Motor neuron (in vitro differentiated cells): Measurements from ENCODE around the gene THSD7B. TPM values are rescaled to one million over a fixed set of nuclear protein-coding genes. Genes with fewer than 3 reads are reported as not detected.

ENCODE experiments used
- ATAC-seq, 8 experiments: fragments of 200-7000 bp; cut with Tn5 transposase; replicated peaks in 6 of 8; 2 replicates each; pipeline ENCODE4 v1.8.0; 2021; ENCODE audit warnings: mild to moderate bottlenecking in 8 of 8, moderate library complexity in 8 of 8
- H3K27ac ChIP-seq, 2 donors: fragments of 250-450 bp; sonication (Bioruptor Pico); 2 replicates each; pipeline ENCODE4 v1.9.0; 2021; ENCODE audit warnings: antibody characterized with exemption in 2 of 2, mild to moderate bottlenecking in 2 of 2, moderate library complexity in 1 of 2
- H3K4me1 ChIP-seq, 2 donors: fragments of 250-450 bp; sonication (Bioruptor Pico); replicated peaks in 1 of 2; 2 replicates each; pipeline ENCODE4 v1.6.1; 2021; ENCODE audit warnings: antibody characterized with exemption in 2 of 2, mild to moderate bottlenecking in 2 of 2, moderate library complexity in 1 of 2
- H3K4me3 ChIP-seq, 5 donors: fragments of 250-450 bp; sonication (Bioruptor Pico); 2 replicates each; pipeline ENCODE4 v1.9.0; 2021; ENCODE audit warnings: antibody characterized with exemption in 5 of 5, mild to moderate bottlenecking in 5 of 5, moderate library complexity in 4 of 5
- WGBS, 10 experiments: fragments of 450-650 bp; shearing (Covaris generic); methylation state at CpG; one replicate each; pipeline ENCODE4 v1.0.0; 2022; 5-methylcytosine and 5-hydroxymethylcytosine counted together
- in situ Hi-C, 9 experiments: fragments of 400-800 bp; cut with MboI; loops; one replicate each; pipeline ENCODE4 v1.15.0; 2021; ENCODE audit warnings: low sequenced_read_pairs in 9 of 9, low pct_unique_long_range_greater_than_20kb in 2 of 9; ENCODE audit not compliant: unreplicated experiment in 9 of 9
- total RNA-seq, 8 experiments: library from RNA; unstranded; fragments of 300-600 nt; gene quantifications; 2 replicates each; pipeline versions ENCODE4 v1.2.3 to v1.2.4, GENCODE V29; 2022

THSD7B gene
- total RNA-seq, 8 experiments from 2014 or later, result 0.13 to 1.4 (median 0.31) TPM

- Histone ChIP-seq H3K4me1 (no peaks in the 10 kb centered on the region), H3K4me3 (no peak overlapping the region), H3K27ac (no peak overlapping the region)
- 5 to 100% (median 78%) methylated on average over 1 to 4 of the region's 4 CpGs; no CpG with 5 or more reads in 1 of the 10 experiments for WGBS, 10 experiments
- in situ Hi-C loops, result no loop called here
- peak in 1 of 8 experiments; percentile 36 for ATAC-seq
These were observed 219.7 kb downstream of the THSD7B start for GRCh38 chr2:136985044-136985443.

GRCh38 chr2:136986605-136987221, 221.4 kb downstream of the THSD7B start:
- Histone ChIP-seq H3K27ac (no peak overlapping the region), H3K4me3 (no peak overlapping the region), H3K4me1 (no peaks in the 10 kb centered on the region)
- in situ Hi-C loops, result no loop called here
- 13 to 98% (median 86%) methylated on average over 1 to 5 of the region's 5 CpGs; no CpG with 5 or more reads in 1 of the 10 experiments for WGBS, 10 experiments
- no peak for ATAC-seq

- no peak overlapping the region for H3K27ac ChIP-seq
- no peaks in the 10 kb centered on the region for H3K4me1 ChIP-seq
- in situ Hi-C loops, result no loop called here
- no peak for ATAC-seq
- no peak overlapping the region for H3K4me3 ChIP-seq
- 0 to 100% (median 53%) methylated on average over 1 to 4 of the region's 4 CpGs for WGBS, 10 experiments
These were observed 225.0 kb downstream of the THSD7B start for GRCh38 chr2:136990316-136990715.

GRCh38 chr2:136994793-136995192, 229.4 kb downstream of the THSD7B start:
- 0 to 100% (median 55%) methylated on average over 1 of the region's 1 CpG for WGBS, 10 experiments
- Histone ChIP-seq H3K27ac (no peak overlapping the region), H3K4me1 (peaks cover 0 to 4% of the 10 kb centered on the region in 2 donors), H3K4me3 (no peak overlapping the region)
- ATAC-seq, result no peak
- in situ Hi-C loops, result no loop called here

- H3K27ac ChIP-seq, result no peak overlapping the region
- H3K4me1 ChIP-seq, result peaks cover 0 to 4% of the 10 kb centered on the region in 2 donors
- in situ Hi-C loops, result no loop called here
- peak in 5 of 8 experiments; percentile 72 to 91 (median 83) for ATAC-seq
- no peak overlapping the region for H3K4me3 ChIP-seq
- WGBS, 10 experiments, result 100% methylated on average over 1 of the region's 1 CpG; no CpG with 5 or more reads in 7 of the 10 experiments
These were observed 232.2 kb downstream of the THSD7B start for GRCh38 chr2:136997557-136997956.

- no peak for ATAC-seq
- in situ Hi-C loops, result no loop called here
- WGBS, 10 experiments, result 0 to 100% (median 43%) methylated on average over 1 to 2 of the region's 2 CpGs; no CpG with 5 or more reads in 1 of the 10 experiments
- Histone ChIP-seq H3K4me1 (peaks cover 0 to 4% of the 10 kb centered on the region in 2 donors), H3K27ac (no peak overlapping the region), H3K4me3 (no peak overlapping the region)
These were observed 235.5 kb downstream of the THSD7B start for GRCh38 chr2:137000811-137001210.

- H3K4me3 ChIP-seq, result no peak overlapping the region
- no peak overlapping the region for H3K27ac ChIP-seq
- WGBS, 10 experiments, result 0 to 100% (median 70%) methylated on average over 1 of the region's 1 CpG
- H3K4me1 ChIP-seq, result no peaks in the 10 kb centered on the region
- no peak for ATAC-seq
- in situ Hi-C loops, result no loop called here
These were observed 237.6 kb downstream of the THSD7B start for GRCh38 chr2:137002896-137003295.

- ATAC-seq, result no peak
- in situ Hi-C loops, result no loop called here
- 35 to 100% (median 91%) methylated on average over 1 to 2 of the region's 2 CpGs; no CpG with 5 or more reads in 2 of the 10 experiments for WGBS, 10 experiments
These were observed 239.9 kb downstream of the THSD7B start for GRCh38 chr2:137005210-137005609.

GRCh38 chr2:137007938-137008337, 242.6 kb downstream of the THSD7B start:
- no peaks in the 10 kb centered on the region for H3K4me1 ChIP-seq
- no peak for ATAC-seq
- no peak overlapping the region for H3K27ac ChIP-seq
- no peak overlapping the region for H3K4me3 ChIP-seq
- in situ Hi-C loops, result no loop called here

More at GRCh38 chr2:137005210-137005609, 239.9 kb downstream of the THSD7B start:
- Histone ChIP-seq H3K4me3 (no peak overlapping the region), H3K27ac (no peak overlapping the region), H3K4me1 (no peaks in the 10 kb centered on the region)

GRCh38 chr2:137009953-137010352, 244.6 kb downstream of the THSD7B start:
- no peak for ATAC-seq
- Histone ChIP-seq H3K27ac (no peak overlapping the region), H3K4me3 (no peak overlapping the region), H3K4me1 (no peaks in the 10 kb centered on the region)
- in situ Hi-C loops, result no loop called here
- 0 to 100% (median 52%) methylated on average over 1 to 2 of the region's 2 CpGs; no CpG with 5 or more reads in 2 of the 10 experiments for WGBS, 10 experiments

GRCh38 chr2:137020452-137021196, 255.3 kb downstream of the THSD7B start:
- in situ Hi-C loops, result no loop called here
- WGBS, 10 experiments, result 0 to 80% (median 34%) methylated on average over 1 to 8 of the region's 11 CpGs
- H3K4me3 ChIP-seq, result no peak overlapping the region
- peaks cover 11 to 17% of the 10 kb centered on the region in 2 donors for H3K4me1 ChIP-seq
- peak in 5 of 8 experiments; percentile 53 to 74 (median 60) for ATAC-seq
- H3K27ac ChIP-seq, result peak overlapping the region in 1 of 2 donors; percentile 44

- in situ Hi-C loops, result no loop called here
- no peak overlapping the region for H3K4me3 ChIP-seq
- ATAC-seq, result peak in 3 of 8 experiments; percentile 42 to 93 (median 82)
- no peak overlapping the region for H3K27ac ChIP-seq
- peaks cover 7 to 13% of the 10 kb centered on the region in 2 donors for H3K4me1 ChIP-seq
- 0 to 100% (median 73%) methylated on average over 1 to 3 of the region's 3 CpGs; no CpG with 5 or more reads in 1 of the 10 experiments for WGBS, 10 experiments
These were observed 256.4 kb downstream of the THSD7B start for GRCh38 chr2:137021763-137022162.

- in situ Hi-C loops, result no loop called here
- 0 to 90% (median 33%) methylated on average over 1 to 2 of the region's 2 CpGs; no CpG with 5 or more reads in 5 of the 10 experiments for WGBS, 10 experiments
- H3K27ac ChIP-seq, result no peak overlapping the region
These were observed 257.9 kb downstream of the THSD7B start for GRCh38 chr2:137023205-137023604.

More at GRCh38 chr2:137023205-137023604, 257.9 kb downstream of the THSD7B start:
- no peak overlapping the region for H3K4me3 ChIP-seq
- ATAC-seq, result peak in 1 of 8 experiments; percentile 26
- peaks cover 7 to 13% of the 10 kb centered on the region in 2 donors for H3K4me1 ChIP-seq
